Measurements from ENCODE around the gene PSMB10. TPM values are rescaled to one million over a fixed set of nuclear protein-coding genes. Genes with fewer than 3 reads are reported as not detected.

PSMB10 gene
- total and polyA plus RNA-seq, 2 of the 8 experiments (the other 6 are each of a cell fraction or from before 2014, with no cell fraction given), result 32.1 to 61.9 TPM

DNA sequence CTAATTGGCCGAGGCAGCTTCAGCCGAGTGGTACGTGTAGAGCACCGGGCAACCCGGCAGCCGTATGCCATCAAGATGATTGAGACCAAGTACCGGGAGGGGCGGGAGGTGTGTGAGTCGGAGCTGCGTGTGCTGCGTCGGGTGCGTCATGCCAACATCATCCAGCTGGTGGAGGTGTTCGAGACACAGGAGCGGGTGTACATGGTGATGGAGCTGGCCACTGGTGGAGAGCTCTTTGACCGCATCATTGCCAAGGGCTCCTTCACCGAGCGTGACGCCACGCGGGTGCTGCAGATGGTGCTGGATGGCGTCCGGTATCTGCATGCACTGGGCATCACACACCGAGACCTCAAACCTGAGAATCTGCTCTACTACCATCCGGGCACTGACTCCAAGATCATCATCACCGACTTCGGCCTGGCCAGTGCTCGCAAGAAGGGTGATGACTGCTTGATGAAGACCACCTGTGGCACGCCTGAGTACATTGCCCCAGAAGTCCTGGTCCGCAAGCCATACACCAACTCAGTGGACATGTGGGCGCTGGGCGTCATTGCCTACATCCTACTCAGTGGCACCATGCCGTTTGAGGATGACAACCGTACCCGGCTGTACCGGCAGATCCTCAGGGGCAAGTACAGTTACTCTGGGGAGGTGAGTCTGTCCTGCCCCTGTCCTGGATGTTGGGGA, 27.5 kb downstream of the PSMB10 start (continued):
- TF ChIP-seq CTBP2 (IDR thresholded peaks at IDR 0.05; ENCODE audit: borderline replicate concordance, insufficient read depth, insufficient read length, low read length), result no peak
- no peak for TF ChIP-seq POLR2AphosphoS5 (IDR thresholded peaks at IDR 0.05; ENCODE audit: low read depth, low read length)
- TF ChIP-seq TEAD4 (IDR thresholded peaks at IDR 0.05; ENCODE audit: low read depth, low read length), result no peak
- TF ChIP-seq POU5F1 (IDR thresholded peaks at IDR 0.05; ENCODE audit: low read depth, low read length), result no peak
- no peak for TF ChIP-seq TBP (IDR thresholded peaks at IDR 0.05; ENCODE audit: low read depth, low read length)
- TF ChIP-seq, protein P1, sequence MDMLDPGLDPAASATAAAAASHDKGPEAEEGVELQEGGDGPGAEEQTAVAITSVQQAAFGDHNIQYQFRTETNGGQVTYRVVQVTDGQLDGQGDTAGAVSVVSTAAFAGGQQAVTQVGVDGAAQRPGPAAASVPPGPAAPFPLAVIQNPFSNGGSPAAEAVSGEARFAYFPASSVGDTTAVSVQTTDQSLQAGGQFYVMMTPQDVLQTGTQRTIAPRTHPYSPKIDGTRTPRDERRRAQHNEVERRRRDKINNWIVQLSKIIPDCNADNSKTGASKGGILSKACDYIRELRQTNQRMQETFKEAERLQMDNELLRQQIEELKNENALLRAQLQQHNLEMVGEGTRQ (IDR thresholded peaks at IDR 0.05; ENCODE audit: low read length), result no peak
- TF ChIP-seq, protein P2, sequence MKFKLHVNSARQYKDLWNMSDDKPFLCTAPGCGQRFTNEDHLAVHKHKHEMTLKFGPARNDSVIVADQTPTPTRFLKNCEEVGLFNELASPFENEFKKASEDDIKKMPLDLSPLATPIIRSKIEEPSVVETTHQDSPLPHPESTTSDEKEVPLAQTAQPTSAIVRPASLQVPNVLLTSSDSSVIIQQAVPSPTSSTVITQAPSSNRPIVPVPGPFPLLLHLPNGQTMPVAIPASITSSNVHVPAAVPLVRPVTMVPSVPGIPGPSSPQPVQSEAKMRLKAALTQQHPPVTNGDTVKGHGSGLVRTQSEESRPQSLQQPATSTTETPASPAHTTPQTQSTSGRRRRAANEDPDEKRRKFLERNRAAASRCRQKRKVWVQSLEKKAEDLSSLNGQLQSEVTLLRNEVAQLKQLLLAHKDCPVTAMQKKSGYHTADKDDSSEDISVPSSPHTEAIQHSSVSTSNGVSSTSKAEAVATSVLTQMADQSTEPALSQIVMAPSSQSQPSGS (IDR thresholded peaks at IDR 0.05; ENCODE audit: low read length), result no peak
- TF ChIP-seq BCL11A (IDR thresholded peaks at IDR 0.05; ENCODE audit: low read depth in 2 of 2, low read length in 2 of 2), result no peak
- no peak for TF ChIP-seq YY1 (IDR thresholded peaks at IDR 0.05; ENCODE audit: low read depth, low read length)
- no peak for TF ChIP-seq CHD2 (IDR thresholded peaks at IDR 0.05; ENCODE audit: low read length)

All from H1 (cell line).